ENCODE measurements around the gene EIF2B4.
"Not testable (repeated sequence)": the region's sequence is repeated elsewhere in the genome, so short reads cannot be mapped to it uniquely, and the experiment has no call there.

Gene EIF2B4

GRCh38 chr2:27335311-27335710, 34.8 kb downstream of the EIF2B4 start:
- no peak for DNase-seq

GRCh38 chr2:27324720-27325119, 45.4 kb downstream of the EIF2B4 start:
- DNase-seq = no peak

GRCh38 chr2:27323596-27324285, 46.4 kb downstream of the EIF2B4 start:
- DNase-seq = no peak

GRCh38 chr2:27322766-27323595, 47.2 kb downstream of the EIF2B4 start, which contains the start of gene MPV17:
Gene MPV17 (minus strand): TSS chr2:27323097. CDS start chr2:27322517, 580 bp downstream.
- peak; percentile 94 for DNase-seq

- peak; percentile 28 for DNase-seq
Observed at GRCh38 chr2:27322301-27322765, 47.8 kb downstream of the EIF2B4 start.

GRCh38 chr2:27320958-27321543, 49.1 kb downstream of the EIF2B4 start:
- DNase-seq = no peak

GRCh38 chr2:27319839-27320238, 50.3 kb downstream of the EIF2B4 start:
- not testable (repeated sequence) for DNase-seq

GRCh38 chr2:27316655-27317412, 53.3 kb downstream of the EIF2B4 start:
- DNase-seq = no peak

- no peak for DNase-seq
Observed at GRCh38 chr2:27315122-27315521, 55.0 kb downstream of the EIF2B4 start.

GRCh38 chr2:27314709-27315108, 55.4 kb downstream of the EIF2B4 start:
- DNase-seq = no peak
